ENCODE data around the gene TEFM.
"Not testable (repeated sequence)": the region's sequence is repeated elsewhere in the genome, so short reads cannot be mapped to it uniquely, and the experiment has no call there.

Gene TEFM, protein sequence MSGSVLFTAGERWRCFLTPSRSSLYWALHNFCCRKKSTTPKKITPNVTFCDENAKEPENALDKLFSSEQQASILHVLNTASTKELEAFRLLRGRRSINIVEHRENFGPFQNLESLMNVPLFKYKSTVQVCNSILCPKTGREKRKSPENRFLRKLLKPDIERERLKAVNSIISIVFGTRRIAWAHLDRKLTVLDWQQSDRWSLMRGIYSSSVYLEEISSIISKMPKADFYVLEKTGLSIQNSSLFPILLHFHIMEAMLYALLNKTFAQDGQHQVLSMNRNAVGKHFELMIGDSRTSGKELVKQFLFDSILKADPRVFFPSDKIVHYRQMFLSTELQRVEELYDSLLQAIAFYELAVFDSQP

DNA sequence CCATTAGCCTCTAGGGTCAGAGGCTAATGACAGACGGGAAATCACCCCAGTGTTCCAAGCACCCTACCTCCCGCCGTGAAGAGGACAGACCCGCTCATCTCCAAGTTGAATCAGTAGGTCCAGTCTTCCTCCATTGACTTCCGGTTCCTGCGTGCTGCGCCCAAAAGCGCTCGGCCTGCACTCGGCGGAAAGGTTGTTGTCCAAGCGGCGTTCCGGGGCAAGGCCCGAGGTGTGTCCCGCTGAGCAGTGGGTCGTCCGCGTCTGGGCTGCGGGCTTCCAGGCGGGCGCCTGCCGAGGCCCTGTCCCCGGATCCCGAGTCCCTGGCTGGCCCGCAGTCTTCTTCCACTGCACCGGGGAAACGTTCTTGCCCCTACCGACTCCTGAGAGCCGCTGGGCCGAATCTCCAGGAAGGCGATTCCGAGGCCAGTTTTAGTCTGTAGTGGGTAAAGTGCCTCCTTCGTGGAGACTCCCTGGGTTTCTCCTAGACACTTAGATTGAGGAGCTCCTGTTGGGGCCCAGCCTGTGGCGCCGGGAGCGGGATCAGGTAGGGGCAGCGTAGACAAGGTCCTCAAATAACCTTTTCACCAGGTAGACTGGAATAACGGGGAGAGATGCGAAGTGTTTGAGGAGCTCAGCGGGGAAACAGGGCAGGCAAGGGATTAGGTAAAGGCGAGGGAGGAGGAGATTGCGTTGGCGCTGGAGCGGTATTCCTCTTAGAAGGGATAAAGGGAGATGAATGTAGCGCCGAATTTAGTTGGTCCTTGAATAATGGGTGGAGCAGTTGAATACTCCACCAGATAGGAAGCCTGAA lies at the start of gene TEFM:
Gene TEFM (minus strand): TSS at position 138 of the 811 bp plus-strand sequence. CDS start 40 bp downstream, at position 98.
- peak; percentile 68 to 91 for DNase-seq

GRCh38 chr17:30954046-30954830 lies 48.2 kb upstream of the TEFM start:
- no peak for DNase-seq

GRCh38 chr17:30952638-30953393 lies 46.8 kb upstream of the TEFM start:
- no peak for DNase-seq

- peak in 1 of 2 experiments; percentile 6 for DNase-seq
These were observed 44.8 kb upstream of the TEFM start for GRCh38 chr17:30950669-30951399.

- DNase-seq: no peak
These were observed 44.2 kb upstream of the TEFM start for GRCh38 chr17:30950189-30950588.

DNA sequence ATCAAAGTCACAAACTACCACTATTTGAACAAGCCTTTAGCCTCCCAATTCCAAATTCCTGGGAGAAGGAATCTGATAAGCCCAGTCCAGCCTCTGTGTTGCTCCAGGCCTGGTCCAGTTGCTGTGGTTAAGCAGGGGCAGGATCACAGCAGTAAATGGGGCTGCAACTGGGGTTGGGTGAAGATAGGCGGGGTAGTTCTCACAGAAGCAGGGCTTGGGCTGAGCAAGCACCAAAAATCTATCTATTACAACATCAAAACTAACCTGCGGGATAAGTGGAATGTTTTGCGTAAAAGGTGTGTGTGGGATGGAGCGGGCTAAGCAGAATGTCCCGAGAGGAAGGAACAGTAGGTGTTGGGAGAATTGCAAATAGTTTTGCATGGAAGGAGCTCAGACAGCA lies 41.8 kb upstream of the TEFM start:
- DNase-seq: no peak

DNA sequence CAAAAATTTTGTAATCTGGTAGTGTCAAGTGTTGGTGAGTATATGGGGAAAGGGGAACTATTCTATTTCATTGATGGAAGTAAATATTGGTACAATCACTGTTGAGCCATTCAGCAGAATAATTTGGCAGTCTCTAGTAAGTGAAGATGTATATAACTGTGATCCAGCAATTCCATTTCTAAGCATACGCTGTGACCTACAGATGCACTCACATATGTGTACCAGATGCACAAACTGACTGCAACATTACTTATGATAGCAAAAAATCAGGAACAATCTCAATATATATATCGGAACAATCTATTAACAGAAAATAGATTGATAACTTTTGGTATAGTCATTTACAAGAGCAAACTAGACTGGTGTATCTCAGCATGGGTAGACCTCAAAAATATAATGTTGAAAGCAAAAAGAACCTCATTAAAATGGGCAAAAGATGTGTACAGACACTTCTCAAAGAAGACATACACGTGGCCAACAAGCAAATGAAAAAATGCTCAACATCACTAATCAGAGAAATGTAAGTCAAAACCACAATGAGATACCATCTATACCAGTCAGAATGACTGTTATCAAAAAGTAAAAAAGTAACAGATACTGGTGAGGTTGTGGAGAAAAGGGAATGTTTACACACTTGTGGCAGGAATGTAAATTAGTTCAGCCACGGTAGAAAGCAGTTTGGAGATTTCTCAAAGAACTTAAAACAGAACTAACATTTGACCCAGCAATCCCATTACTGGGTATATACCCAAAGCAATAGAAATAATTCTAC lies 36.5 kb upstream of the TEFM start:
- no peak for DNase-seq

- no peak for DNase-seq
These were observed 33.1 kb upstream of the TEFM start for GRCh38 chr17:30939051-30939689.

GRCh38 chr17:30933966-30934365 lies 27.9 kb upstream of the TEFM start:
- DNase-seq: no peak

GRCh38 chr17:30931582-30931981 lies 25.5 kb upstream of the TEFM start:
- not testable (repeated sequence) for DNase-seq

DNA sequence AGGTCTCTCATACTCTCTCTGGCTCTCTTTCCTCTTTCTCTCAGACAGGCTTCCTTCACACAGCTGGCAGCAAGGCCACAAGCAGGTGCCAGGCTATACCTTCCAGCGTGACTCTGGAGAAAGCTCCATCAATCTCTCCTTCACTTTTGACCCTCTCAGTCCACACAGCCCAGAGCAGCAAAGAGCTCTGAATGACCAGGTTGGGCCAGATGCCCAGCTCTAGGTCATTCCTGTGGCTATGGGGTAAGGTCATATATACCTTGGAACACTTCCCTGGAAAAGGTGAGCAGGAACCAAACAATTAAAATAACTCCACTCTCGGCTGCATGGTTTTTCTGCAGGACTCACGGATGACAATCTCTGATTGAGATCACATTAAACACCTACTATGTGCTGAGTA lies 24.5 kb upstream of the TEFM start:
- no peak for DNase-seq

DNA sequence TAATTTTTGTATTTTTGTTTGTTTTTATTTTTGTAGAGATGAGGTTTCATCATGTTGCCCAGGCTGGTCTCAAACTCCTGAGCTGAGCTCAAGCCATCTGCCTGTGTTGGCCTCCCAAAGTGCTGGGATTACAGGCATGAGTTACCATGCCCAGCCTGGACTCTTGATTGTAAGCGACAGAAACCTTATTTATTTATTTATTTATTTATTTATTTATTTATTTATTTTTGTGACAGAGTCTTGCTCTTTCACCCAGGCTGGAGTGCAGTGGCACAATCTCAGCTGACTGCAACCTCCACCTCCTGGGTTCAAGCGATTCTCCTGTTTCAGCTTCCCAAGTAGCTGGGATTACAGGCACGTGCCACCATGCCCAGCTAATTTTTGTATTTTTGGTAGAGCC lies 23.8 kb upstream of the TEFM start:
- DNase-seq: not testable (repeated sequence)

DNA sequence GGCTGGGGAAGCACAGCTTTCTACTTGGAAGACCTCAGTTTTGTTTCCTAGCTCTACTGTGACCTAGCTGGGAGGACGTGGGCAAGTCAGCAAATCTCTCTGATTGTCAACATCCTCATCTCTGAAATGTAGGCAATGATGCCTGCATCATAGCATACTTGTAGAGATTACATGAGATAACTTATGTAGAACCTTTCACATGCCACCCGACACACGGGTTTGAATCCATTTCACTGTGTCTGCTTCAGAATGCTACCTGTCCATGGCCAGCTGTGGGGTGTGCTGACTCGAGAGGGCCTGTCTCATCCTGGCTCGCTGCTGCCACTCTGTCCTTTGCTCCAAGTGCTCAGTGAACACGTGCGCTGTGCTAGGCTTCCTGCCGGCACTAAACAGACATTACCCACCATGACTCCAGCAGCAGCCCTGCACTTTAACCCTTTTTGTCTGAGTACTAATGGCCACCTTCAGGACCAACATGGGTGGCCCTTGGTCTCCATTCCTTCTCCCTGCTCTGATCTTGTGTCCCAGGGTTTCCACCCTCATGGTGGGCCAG lies 23.1 kb upstream of the TEFM start:
- DNase-seq: no peak

- DNase-seq: no peak
These were observed 22.5 kb upstream of the TEFM start for GRCh38 chr17:30928584-30928983.

DNA sequence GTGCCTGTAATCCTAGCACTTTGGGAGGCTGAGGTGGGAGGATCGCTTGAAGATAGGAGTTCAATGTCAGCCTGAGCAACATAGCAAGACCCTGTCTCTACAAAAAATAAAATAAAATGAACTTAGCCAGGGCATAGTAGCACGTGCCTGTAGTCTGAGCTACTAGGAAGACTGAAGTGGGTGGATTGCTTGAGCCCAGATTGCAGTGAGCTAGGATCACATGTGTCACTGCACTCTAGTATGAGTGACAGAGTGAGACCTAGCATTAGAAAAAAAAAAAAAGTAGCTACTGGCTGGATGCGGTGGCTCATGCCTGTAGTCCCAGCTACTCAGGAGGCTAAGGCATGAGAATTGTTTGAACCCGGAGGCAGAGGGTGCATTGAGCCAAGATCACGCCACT lies 21.7 kb upstream of the TEFM start:
- DNase-seq: no peak

- no peak for DNase-seq
These were observed 20.5 kb upstream of the TEFM start for GRCh38 chr17:30926516-30926915.

DNA sequence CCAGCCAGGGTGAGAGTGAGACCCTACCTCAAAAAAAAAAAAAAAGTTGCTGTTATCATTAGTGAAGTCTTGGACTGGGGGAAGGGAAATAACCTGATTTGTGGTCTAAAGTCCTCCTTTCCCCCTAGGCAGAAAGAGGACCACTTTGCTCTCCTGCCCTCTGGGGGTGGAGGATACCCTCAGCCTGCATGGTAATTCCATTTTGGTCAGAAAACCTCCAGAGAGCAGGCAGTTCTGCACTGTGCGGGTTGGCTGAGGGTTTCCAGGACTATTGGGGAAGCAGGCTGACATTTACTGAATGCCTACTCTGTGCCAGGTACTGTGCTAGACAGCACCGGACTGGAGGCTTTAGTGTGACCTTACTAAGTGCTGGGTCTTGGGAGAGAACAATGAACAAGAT lies 18.3 kb upstream of the TEFM start:
- no peak for DNase-seq

GRCh38 chr17:30922235-30923030 lies 16.4 kb upstream of the TEFM start:
- DNase-seq: no peak

GRCh38 chr17:30921544-30922196 lies 15.6 kb upstream of the TEFM start, which contains the start of gene ADAP2:
Gene ADAP2 (plus strand): TSS chr17:30921945. CDS start chr17:30922015, 70 bp downstream.
- no peak for DNase-seq

All from NCI-H446 (cell line).